H9 (cell line): Measurements from ENCODE around the gene CBFA2T2. TPM values are rescaled to one million over a fixed set of nuclear protein-coding genes. Genes with fewer than 3 reads are reported as not detected.

Experiments used
- DNase-seq: peaks from one replicate; pipeline ENCODE4 v3.0.0-alpha.2; 2017
- H2AFZ ChIP-seq: one replicate; pipeline ENCODE4 v1.6.1; 2013; ENCODE audit warnings: mild to moderate bottlenecking, low read length, control low read depth, moderate library complexity
- H2AK5ac ChIP-seq: 2 replicates; pipeline ENCODE4 v1.6.1; 2013; ENCODE audit warnings: low read length, control low read depth, mixed read lengths; ENCODE audit not compliant: insufficient read length
- H2BK120ac ChIP-seq: one replicate; pipeline ENCODE4 v1.6.1; 2013; ENCODE audit warnings: low read depth, mild to moderate bottlenecking, low read length, control low read depth, inconsistent platforms; ENCODE audit not compliant: poor library complexity, severe bottlenecking
- H2BK12ac ChIP-seq: 2 replicates; pipeline ENCODE4 v1.6.1; 2013; ENCODE audit warnings: low read length, control low read depth, mixed read lengths, low read depth; ENCODE audit not compliant: insufficient read length
- H2BK15ac ChIP-seq: 2 replicates; pipeline ENCODE4 v1.6.1; 2013; ENCODE audit warnings: low read depth, low read length, control low read depth
- H2BK20ac ChIP-seq: one replicate; pipeline ENCODE4 v1.6.1; 2013; ENCODE audit warnings: low read depth, mild to moderate bottlenecking, low read length, control low read depth, inconsistent platforms; ENCODE audit not compliant: poor library complexity, severe bottlenecking
- H2BK5ac ChIP-seq: 2 replicates; pipeline ENCODE4 v1.6.1; 2013; ENCODE audit warnings: low read length, control low read depth, mixed read lengths; ENCODE audit not compliant: insufficient read length
- H3K14ac ChIP-seq: 2 replicates; pipeline ENCODE4 v1.6.1; 2013; ENCODE audit warnings: low read length, control low read depth; ENCODE audit not compliant: insufficient read depth
- H3K18ac ChIP-seq: 2 replicates; pipeline ENCODE4 v1.6.1; 2013; ENCODE audit warnings: low read depth, mild to moderate bottlenecking, mixed read lengths, low read length, control low read depth; ENCODE audit not compliant: insufficient read length
- H3K23ac ChIP-seq: 2 replicates; pipeline ENCODE4 v1.6.1; 2013; ENCODE audit warnings: low read length, control low read depth, mixed read lengths, low read depth; ENCODE audit not compliant: insufficient read length
- H3K23me2 ChIP-seq: 2 replicates; pipeline ENCODE4 v1.6.1; 2013; ENCODE audit warnings: low read depth, mild to moderate bottlenecking, mixed read lengths, low read length, control low read depth; ENCODE audit not compliant: insufficient read length, poor library complexity, severe bottlenecking
- H3K27ac ChIP-seq: 2 replicates; pipeline ENCODE4 v1.5.1; 2013; ENCODE audit warnings: low read length, control low read depth, mixed read lengths, low read depth; ENCODE audit not compliant: insufficient read length
- H3K27me3 ChIP-seq: 2 replicates; pipeline ENCODE4 v1.6.1; 2013; ENCODE audit warnings: low read length, control low read depth, inconsistent platforms; ENCODE audit not compliant: insufficient read depth
- H3K4ac ChIP-seq: 2 replicates; pipeline ENCODE4 v1.6.1; 2013; ENCODE audit warnings: low read depth, mild to moderate bottlenecking, control low read depth, inconsistent platforms, low read length, moderate library complexity
- H3K4me1 ChIP-seq: 2 replicates; pipeline ENCODE4 v1.6.1; 2013; ENCODE audit warnings: low read length, control low read depth, inconsistent platforms; ENCODE audit not compliant: insufficient read depth
- H3K4me2 ChIP-seq: 2 replicates; pipeline ENCODE4 v1.6.1; 2013; ENCODE audit warnings: low read length, control low read depth, mixed read lengths; ENCODE audit not compliant: insufficient read length, insufficient read depth
- H3K56ac ChIP-seq: 2 replicates; pipeline ENCODE4 v1.6.1; 2013; ENCODE audit warnings: low read depth, mild to moderate bottlenecking, mixed read lengths, low read length, control low read depth; ENCODE audit not compliant: insufficient read length
- H3K79me1 ChIP-seq: 2 replicates; pipeline ENCODE4 v1.6.1; 2013; ENCODE audit warnings: low read depth, mild to moderate bottlenecking, moderate library complexity, low read length, control low read depth, inconsistent platforms; ENCODE audit not compliant: insufficient read depth, poor library complexity, severe bottlenecking
- H3K79me2 ChIP-seq: 2 replicates; pipeline ENCODE4 v1.6.1; 2013; ENCODE audit warnings: low read length, control low read depth, inconsistent platforms; ENCODE audit not compliant: insufficient read depth
- H3K9ac ChIP-seq: 2 replicates; pipeline ENCODE4 v1.6.1; 2013; ENCODE audit warnings: low read length, control low read depth, mixed read lengths; ENCODE audit not compliant: insufficient read length; ENCODE audit errors: extremely low read depth
- H3K9me3 ChIP-seq: one replicate; pipeline ENCODE4 v1.6.1; 2013; ENCODE audit warnings: low read depth, low read length, inconsistent platforms; ENCODE audit not compliant: control insufficient read depth
- H3T11ph ChIP-seq: one replicate; pipeline ENCODE4 v1.6.1; 2013; ENCODE audit warnings: mild to moderate bottlenecking, low read length, control low read depth, inconsistent platforms
- H4K20me1 ChIP-seq: one replicate; pipeline ENCODE4 v1.6.1; 2013; ENCODE audit not compliant: control insufficient read depth, insufficient read length, insufficient read depth
- H4K5ac ChIP-seq: 2 replicates; pipeline ENCODE4 v1.6.1; 2013; ENCODE audit warnings: low read depth, mild to moderate bottlenecking, mixed read lengths, low read length, control low read depth; ENCODE audit not compliant: insufficient read length
- H4K8ac ChIP-seq: replicated peaks from 2 replicates; pipeline ENCODE4 v1.6.1; 2013; ENCODE audit warnings: low read length, control low read depth, mixed read lengths, low read depth; ENCODE audit not compliant: insufficient read length
- H4K91ac ChIP-seq: 2 replicates; pipeline ENCODE4 v1.6.1; 2013; ENCODE audit warnings: low read depth, mild to moderate bottlenecking, moderate library complexity, mixed read lengths, low read length, control low read depth; ENCODE audit not compliant: insufficient read length
- H3K27ac Mint-ChIP-seq, 3 experiments: 2 replicates in 2 of 3; 3 replicates in 1 of 3; pipeline ENCODE4 v1.8.0; 2020 to 2021; ENCODE audit warnings: mixed read lengths in 3 of 3, mild to moderate bottlenecking in 1 of 3, moderate library complexity in 1 of 3
- H3K27me3 Mint-ChIP-seq: 2 replicates; pipeline ENCODE4 v1.8.0; 2021; ENCODE audit warnings: low read depth, mild to moderate bottlenecking, moderate library complexity, mixed read lengths
- H3K36me3 Mint-ChIP-seq, 3 experiments: 2 replicates in 2 of 3; 3 replicates in 1 of 3; pipeline ENCODE4 v1.8.0; 2020 to 2021; ENCODE audit warnings: low read depth in 3 of 3, mixed read lengths in 3 of 3; ENCODE audit not compliant: insufficient read depth in 1 of 3
- H3K4me1 Mint-ChIP-seq, 2 experiments: 2 replicates each; pipeline ENCODE4 v1.8.0; 2020; ENCODE audit warnings: mixed read lengths in 2 of 2
- H3K4me3 Mint-ChIP-seq, 2 experiments: 2 replicates in 1 of 2; 3 replicates in 1 of 2; pipeline ENCODE4 v1.8.0; 2020 to 2021; ENCODE audit warnings: mild to moderate bottlenecking in 2 of 2, mixed read lengths in 2 of 2, moderate library complexity in 1 of 2
- H3K9me3 Mint-ChIP-seq, 2 experiments: 2 replicates in 1 of 2; 3 replicates in 1 of 2; pipeline ENCODE4 v1.8.0; 2020; ENCODE audit warnings: mild to moderate bottlenecking in 2 of 2, mixed read lengths in 2 of 2, moderate library complexity in 1 of 2
- CTCF ChIP-seq: fragments of 200-600 bp; sonication (generic); conservative IDR thresholded peaks from 3 replicates; pipeline ENCODE4 v1.8.0; 2021; ENCODE audit warnings: antibody characterized with exemption, mild to moderate bottlenecking
- WGBS: extraction: QIAGEN DNeasy Blood & Tissue Kit; methylation state at CpG from one replicate; pipeline ENCODE4 v1.1.7; 2013; ENCODE audit warnings: missing lambda C conversion rate, low lambda C conversion rate, mixed read lengths; ENCODE audit not compliant: insufficient read length; ENCODE audit errors: extremely low coverage; 5-methylcytosine and 5-hydroxymethylcytosine counted together
- total RNA-seq: library from RNA; stranded (reverse); gene quantifications from 2 replicates; pipeline ENCODE4 v1.2.1, GENCODE V29; 2021

CBFA2T2 gene
- total RNA-seq, 1 experiment from 2014 or later: 11.2 TPM

- H3K27ac Mint-ChIP-seq: 0 out of 7 replicates have a peak overlapping the region, but pooled peaks of 1 of the 3 experiments have one; percentile 2
- WGBS: no CpG with 5 or more reads among the region's 3 CpGs
- H3K27ac ChIP-seq: no peak overlapping the region
Measured at GRCh38 chr20:33606118-33606771, 116.3 kb downstream of the CBFA2T2 start.

More at GRCh38 chr20:33606118-33606771, 116.3 kb downstream of the CBFA2T2 start:
- Histone ChIP-seq H3K79me1 (no peaks in the 10 kb centered on the region), H3K4ac (no peak overlapping the region), H3K27me3 (no peaks in the 10 kb centered on the region), H2AFZ (no peak overlapping the region), H3K9ac (no peak overlapping the region), H4K8ac (no peak overlapping the region), H3K18ac (no peak overlapping the region), H2AK5ac (no peak overlapping the region), H4K20me1 (no peaks in the 10 kb centered on the region), H3K4me1 (no peaks in the 10 kb centered on the region), H2BK5ac (no peak overlapping the region), H2BK20ac (no peak overlapping the region), H3K56ac (no peak overlapping the region), H3K14ac (no peak overlapping the region), H3K9me3 (no peaks in the 10 kb centered on the region), H2BK12ac (no peak overlapping the region), H3K23me2 (no peaks in the 10 kb centered on the region), H2BK120ac (no peak overlapping the region), H2BK15ac (no peak overlapping the region), H3K23ac (no peak overlapping the region), H4K5ac (no peak overlapping the region), H3K79me2 (no peaks in the 10 kb centered on the region), H3T11ph (no peak overlapping the region), H4K91ac (no peak overlapping the region), H3K4me2 (no peak overlapping the region)
- no peaks in the 10 kb centered on the region for H3K9me3 Mint-ChIP-seq
- no peaks in the 10 kb centered on the region for H3K27me3 Mint-ChIP-seq
- no peaks in the 10 kb centered on the region for H3K4me1 Mint-ChIP-seq
- H3K4me3 Mint-ChIP-seq: no peak overlapping the region
- peaks cover 2 to 11% (median 4%) of the 10 kb centered on the region in 3 experiments; a peak in 6 of 7 replicates for H3K36me3 Mint-ChIP-seq
- no peak for DNase-seq
- TF ChIP-seq CTCF: no peak
